Superior temporal gyrus (tissue), 1 donor: ENCODE measurements around the gene RPL38.

Experiments
- DNase-seq: peaks from one replicate; pipeline ENCODE4 v3.0.0-alpha.2; 2016; ENCODE audit errors: extremely low spot score

Gene RPL38

DNA sequence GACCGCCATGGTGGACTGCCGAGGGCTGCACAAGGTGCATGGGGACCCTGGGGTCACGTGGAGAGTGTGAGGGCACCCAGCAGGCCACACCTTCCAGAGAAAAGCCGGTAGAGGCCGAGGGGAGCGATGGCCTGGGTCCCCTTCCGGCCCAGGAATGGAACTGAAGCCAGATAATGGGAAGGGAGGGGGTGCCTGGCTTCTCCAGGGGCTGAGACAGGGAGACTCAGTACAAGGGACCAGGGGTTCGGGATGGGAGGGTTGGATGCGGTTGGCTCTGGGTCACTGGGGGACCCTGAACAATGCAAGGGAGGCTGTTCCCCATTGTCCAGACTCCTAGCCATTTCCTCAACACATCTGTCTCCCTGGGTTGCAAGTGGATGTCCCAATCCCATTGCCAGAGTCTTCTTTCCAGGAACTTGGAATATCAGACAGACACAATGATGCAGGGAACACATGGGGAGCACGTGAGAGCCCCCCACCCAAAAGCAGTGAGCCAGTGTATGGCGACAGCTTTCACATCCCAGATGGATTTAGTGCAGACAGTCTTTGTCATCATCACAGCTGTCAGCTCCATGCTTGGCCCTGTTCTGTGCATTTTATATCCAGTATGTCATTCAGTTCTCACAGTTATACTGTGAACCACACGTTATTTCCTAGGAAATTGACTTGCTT is 47.0 kb downstream of the RPL38 start:
- DNase-seq, result no peak

- no peak for DNase-seq
Observed at GRCh38 chr17:74251051-74251450, 47.6 kb downstream of the RPL38 start.

- no peak for DNase-seq
Observed at GRCh38 chr17:74251569-74251968, 48.1 kb downstream of the RPL38 start.

DNA sequence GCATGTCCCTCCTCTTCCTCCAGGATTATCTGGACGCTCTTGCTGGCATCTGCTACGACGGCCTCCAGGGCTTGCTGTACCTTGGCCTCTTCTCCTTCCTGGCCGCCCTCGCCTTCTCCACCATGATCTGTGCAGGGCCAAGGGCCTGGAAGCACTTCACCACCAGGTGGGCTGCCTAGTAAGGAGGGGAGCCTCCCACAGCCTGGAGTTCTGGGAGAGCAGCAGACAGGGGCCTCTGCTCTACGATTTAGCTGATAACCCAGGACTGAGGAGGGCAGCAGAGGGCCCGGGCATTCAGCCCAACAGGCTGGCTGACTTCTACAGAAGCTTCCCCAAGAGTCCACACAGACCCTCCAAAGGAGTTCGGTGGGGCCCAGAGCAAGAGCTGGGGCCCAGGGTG is 48.7 kb downstream of the RPL38 start:
- DNase-seq, result no peak

GRCh38 chr17:74253036-74253435 is 49.6 kb downstream of the RPL38 start:
- no peak for DNase-seq

DNA sequence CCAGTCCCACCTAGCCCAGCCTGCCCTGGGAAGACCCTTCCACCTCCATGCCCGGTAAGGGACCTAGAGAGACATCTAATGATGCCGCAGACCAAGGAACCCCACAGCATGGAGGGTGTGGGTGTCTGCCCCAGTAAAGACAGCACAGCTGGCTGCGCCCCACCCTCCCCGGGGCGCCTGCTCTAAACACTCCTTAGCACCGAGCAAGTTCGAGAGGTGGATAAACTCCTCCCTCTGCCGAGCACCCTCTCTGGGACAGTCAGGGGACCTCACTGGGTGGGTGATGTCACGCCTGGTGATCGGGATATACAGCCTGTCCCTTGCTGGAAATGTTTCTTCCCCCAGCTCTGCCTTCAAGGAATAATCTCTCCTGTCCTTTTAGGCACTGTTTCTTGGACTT is 53.8 kb downstream of the RPL38 start:
- DNase-seq, result no peak

- DNase-seq, result no peak
Observed at GRCh38 chr17:74259667-74260524, 56.4 kb downstream of the RPL38 start.
